Prostate gland (tissue), 2 donors: ENCODE data around the gene TBX3. TPM values are rescaled to one million over a fixed set of nuclear protein-coding genes. Genes with fewer than 3 reads are reported as not detected.

Source experiments
- DNase-seq: peaks from one replicate; pipeline ENCODE4 v3.0.0-alpha.2; 2019; ENCODE audit warnings: low spot score
- H3K27ac ChIP-seq, 2 donors: fragments of 200-600 bp; sonication (generic); 2 replicates each; pipeline ENCODE4 v1.5.1; 2017 to 2019
- H3K27me3 ChIP-seq: fragments of 200-600 bp; sonication (generic); replicated peaks from 2 replicates; pipeline ENCODE4 v1.5.1; 2019; ENCODE audit not compliant: insufficient read depth
- H3K36me3 ChIP-seq, 2 donors: fragments of 200-600 bp; sonication (generic); 1 replicate in 1 of 2; 2 replicates in 1 of 2; pipeline versions ENCODE4 v1.5.1 to v1.8.1; 2017 to 2019
- H3K4me1 ChIP-seq: fragments of 200-600 bp; sonication (generic); replicated peaks from 2 replicates; pipeline ENCODE4 v1.5.1; 2019
- H3K4me3 ChIP-seq, 2 donors: fragments of 200-600 bp; sonication (generic); 2 replicates each; pipeline ENCODE4 v1.5.1; 2017 to 2019
- H3K9me3 ChIP-seq: fragments of 200-600 bp; sonication (generic); 2 replicates; pipeline ENCODE4 v1.5.1; 2017
- POLR2A ChIP-seq: fragments of 450-650 bp; IDR thresholded peaks from one replicate; pipeline ENCODE4 v1.6.1; 2016; ENCODE audit warnings: antibody characterized with exemption, mild to moderate bottlenecking
- POLR2AphosphoS5 ChIP-seq: sonication (generic); formaldehyde crosslinking; IDR thresholded peaks from one replicate; pipeline ENCODE4 v1.6.1; 2017; ENCODE audit warnings: antibody characterized with exemption
- WGBS: methylation state at CpG from one replicate; pipeline ENCODE4 v1.1.5; 2018; 5-methylcytosine and 5-hydroxymethylcytosine counted together
- intact Hi-C: fragments of 100-400 bp; cut with DNase I; formaldehyde crosslinking; loops from one replicate; pipeline ENCODE4 v1.14.2; 2022
- total RNA-seq, 2 donors: library from RNA; depleted of rRNA; stranded (reverse); fragments of >200 nt; gene quantifications; one replicate each; pipeline ENCODE4 v1.1.0, GENCODE V29; 2016
- TF ChIP-seq, protein P1 (sequence below), 4 experiments: fragments of 200-600 bp in 2 of 4; fragments of 450-650 bp in 2 of 4; sonication (generic) in 2 of 4; IDR thresholded peaks; 1 replicate in 3 of 4; 2 replicates in 1 of 4; pipeline ENCODE4 v1.5.1; 2016 to 2019; ENCODE audit warnings: antibody characterized with exemption in 4 of 4, mild to moderate bottlenecking in 2 of 4, moderate library complexity in 2 of 4

Gene TBX3
- total RNA-seq, 2 donors from 2014 or later, result 155 to 259 TPM

DNA sequence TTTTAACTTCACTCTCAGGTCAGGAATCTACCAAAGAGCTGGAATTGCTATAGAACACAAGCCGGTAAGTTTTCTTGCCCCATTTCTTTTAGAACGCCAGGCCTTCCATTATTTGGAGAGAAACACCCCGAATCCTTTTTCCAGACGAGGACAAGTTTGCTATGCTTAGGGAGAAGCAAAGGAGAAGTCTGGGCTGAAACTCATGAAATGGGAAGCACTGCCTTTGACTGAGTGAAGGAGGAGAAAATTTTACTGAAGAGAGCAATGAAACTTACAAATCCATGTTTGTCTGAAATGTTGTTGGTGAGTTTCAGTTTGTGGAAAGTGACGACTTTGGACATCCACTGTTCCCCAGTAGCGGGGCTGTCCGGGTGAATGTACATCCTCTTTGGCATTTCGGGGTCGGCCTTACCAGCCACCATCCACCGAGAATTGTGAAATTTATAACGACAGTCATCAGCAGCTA is 3.3 kb downstream of the TBX3 start:
- DNase-seq, result no peak
- peaks cover 5 to 16% of the 10 kb centered on the region in 2 donors for H3K36me3 ChIP-seq
- H3K27ac ChIP-seq, result peak overlapping the region; percentile 88 to 98
- no peaks in the 10 kb centered on the region for H3K9me3 ChIP-seq
- peak overlapping the region; percentile 89 to 94 for H3K4me3 ChIP-seq
- no peaks in the 10 kb centered on the region for H3K27me3 ChIP-seq
- H3K4me1 ChIP-seq, result peaks cover 10% of the 10 kb centered on the region
- TF ChIP-seq POLR2AphosphoS5, result peak; percentile 10
- no peak for TF ChIP-seq POLR2A
- 6% methylated on average over 11 of the region's 11 CpGs for WGBS
- intact Hi-C loops, result loop anchor here (5.0 to 10.0 kb wide), 2 partner anchors 492 to 1174 kb away; no protein-coding TSS in a partner anchor

DNA sequence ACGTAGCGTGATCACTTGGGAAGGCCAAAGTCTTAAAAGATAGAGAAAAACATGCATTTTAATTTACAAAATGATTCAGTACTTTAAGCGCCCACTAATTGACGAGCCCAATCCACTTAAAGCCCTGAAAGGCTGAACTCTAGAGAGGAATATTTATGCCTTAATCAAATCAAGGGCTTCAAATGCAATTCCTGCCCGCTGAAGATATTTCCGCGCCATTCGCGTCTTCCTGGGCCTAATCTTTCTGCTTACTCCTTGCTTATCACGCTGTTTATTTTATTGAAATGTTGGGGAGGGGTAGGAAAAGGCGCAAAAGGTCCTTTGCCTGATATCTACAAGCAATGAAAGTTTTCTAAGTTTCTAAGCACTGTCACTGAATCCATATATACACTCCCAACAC is 4.0 kb downstream of the TBX3 start:
- H3K27ac ChIP-seq, result peak overlapping the region; percentile 88 to 98
- no peak for TF ChIP-seq POLR2A
- TF ChIP-seq POLR2AphosphoS5, result no peak
- TF ChIP-seq, protein P1, sequence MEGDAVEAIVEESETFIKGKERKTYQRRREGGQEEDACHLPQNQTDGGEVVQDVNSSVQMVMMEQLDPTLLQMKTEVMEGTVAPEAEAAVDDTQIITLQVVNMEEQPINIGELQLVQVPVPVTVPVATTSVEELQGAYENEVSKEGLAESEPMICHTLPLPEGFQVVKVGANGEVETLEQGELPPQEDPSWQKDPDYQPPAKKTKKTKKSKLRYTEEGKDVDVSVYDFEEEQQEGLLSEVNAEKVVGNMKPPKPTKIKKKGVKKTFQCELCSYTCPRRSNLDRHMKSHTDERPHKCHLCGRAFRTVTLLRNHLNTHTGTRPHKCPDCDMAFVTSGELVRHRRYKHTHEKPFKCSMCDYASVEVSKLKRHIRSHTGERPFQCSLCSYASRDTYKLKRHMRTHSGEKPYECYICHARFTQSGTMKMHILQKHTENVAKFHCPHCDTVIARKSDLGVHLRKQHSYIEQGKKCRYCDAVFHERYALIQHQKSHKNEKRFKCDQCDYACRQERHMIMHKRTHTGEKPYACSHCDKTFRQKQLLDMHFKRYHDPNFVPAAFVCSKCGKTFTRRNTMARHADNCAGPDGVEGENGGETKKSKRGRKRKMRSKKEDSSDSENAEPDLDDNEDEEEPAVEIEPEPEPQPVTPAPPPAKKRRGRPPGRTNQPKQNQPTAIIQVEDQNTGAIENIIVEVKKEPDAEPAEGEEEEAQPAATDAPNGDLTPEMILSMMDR (IDR thresholded peaks at IDR 0.05), result no peak
- 14% methylated on average over 11 of the region's 11 CpGs for WGBS
- no peak for DNase-seq
- no peaks in the 10 kb centered on the region for H3K27me3 ChIP-seq
- H3K4me3 ChIP-seq, result peak overlapping the region; percentile 89 to 94
- H3K36me3 ChIP-seq, result peaks cover 5 to 16% of the 10 kb centered on the region in 2 donors
- H3K4me1 ChIP-seq, result peaks cover 6% of the 10 kb centered on the region
- no peaks in the 10 kb centered on the region for H3K9me3 ChIP-seq
- intact Hi-C loops, result loop anchor here (5.0 to 10.0 kb wide), 2 partner anchors 492 to 1175 kb away; no protein-coding TSS in a partner anchor

- DNase-seq, result no peak
- H3K4me3 ChIP-seq, result peak overlapping the region; percentile 89 to 94
- TF ChIP-seq, protein P1 (IDR thresholded peaks at IDR 0.05), result no peak
- TF ChIP-seq POLR2AphosphoS5, result no peak
- no peak for TF ChIP-seq POLR2A
- H3K9me3 ChIP-seq, result no peaks in the 10 kb centered on the region
- 18% methylated on average over 10 of the region's 10 CpGs for WGBS
- peaks cover 6% of the 10 kb centered on the region for H3K4me1 ChIP-seq
- intact Hi-C loops, result no loop called here
- H3K36me3 ChIP-seq, result peaks cover 5 to 16% of the 10 kb centered on the region in 2 donors
- H3K27ac ChIP-seq, result peak overlapping the region; percentile 88 to 98
- H3K27me3 ChIP-seq, result no peaks in the 10 kb centered on the region
Measured at GRCh38 chr12:114679452-114679875, 4.5 kb downstream of the TBX3 start.

- Histone ChIP-seq H3K27me3 (no peaks in the 10 kb centered on the region), H3K4me1 (peaks cover 6% of the 10 kb centered on the region), H3K9me3 (no peaks in the 10 kb centered on the region), H3K27ac (peak overlapping the region; percentile 88 to 98), H3K36me3 (peaks cover 10 to 16% of the 10 kb centered on the region in 2 donors), H3K4me3 (peak overlapping the region; percentile 89 to 94)
- 12% methylated on average over 2 of the region's 2 CpGs for WGBS
- no peak for DNase-seq
- TF ChIP-seq POLR2AphosphoS5 (peak; percentile 39), POLR2A (no peak)
- TF ChIP-seq, protein P1 (IDR thresholded peaks at IDR 0.05), result no peak
- intact Hi-C loops, result no loop called here
Measured at GRCh38 chr12:114678718-114679117, 5.3 kb downstream of the TBX3 start.

GRCh38 chr12:114678028-114678427 is 5.9 kb downstream of the TBX3 start:
- H3K9me3 ChIP-seq, result no peaks in the 10 kb centered on the region
- no peaks in the 10 kb centered on the region for H3K27me3 ChIP-seq
- peak overlapping the region; percentile 89 to 94 for H3K4me3 ChIP-seq

More at GRCh38 chr12:114678028-114678427, 5.9 kb downstream of the TBX3 start:
- H3K4me1 ChIP-seq, result peaks cover 6% of the 10 kb centered on the region
- TF ChIP-seq, protein P1 (IDR thresholded peaks at IDR 0.05), result no peak
- TF ChIP-seq POLR2AphosphoS5 (no peak), POLR2A (no peak)
- WGBS, result 6% methylated on average over 2 of the region's 2 CpGs
- no peak for DNase-seq
- peak overlapping the region; percentile 88 to 98 for H3K27ac ChIP-seq
- intact Hi-C loops, result no loop called here
- peaks cover 12 to 16% of the 10 kb centered on the region in 2 donors for H3K36me3 ChIP-seq
